ENCODE results near the gene TEX14. TPM values are rescaled to one million over a fixed set of nuclear protein-coding genes. Genes with fewer than 3 reads are reported as not detected.

TEX14 gene
- total RNA-seq, 1 experiment from 2014 or later, result 0.55 TPM

- BruUV-seq (replicated peaks), result no TSS peak
- CTCF ChIA-PET, result interaction anchor here (1.1 kb wide), 1 partner anchor 15 kb away, joined by 3 read pairs; no protein-coding TSS in a partner anchor
These were observed 158.1 kb downstream of the TEX14 start for GRCh38 chr17:58533616-58534188.

GRCh38 chr17:58532555-58532951 is 159.3 kb downstream of the TEX14 start:
- Histone ChIP-seq H3K4me2 (peak overlapping the region; percentile 73; the same call in 1 of the 2 replicates), H3K79me2 (ENCODE audit: low read depth) (no peaks in the 10 kb centered on the region), H3K4me3 (no peak overlapping the region), H3K27ac (no peak overlapping the region), H3F3A (ENCODE audit: insufficient read depth, low read depth) (peaks cover 13% of the 10 kb centered on the region; the same call in 1 of the 2 replicates), H3K4me1 (replicated peaks; ENCODE audit: insufficient read depth) (peaks cover 15% of the 10 kb centered on the region), H2AFZ (no peak overlapping the region), H3K9me2 (ENCODE audit: insufficient read depth) (no peaks in the 10 kb centered on the region), H3K36me3 (ENCODE audit: low read depth) (no peaks in the 10 kb centered on the region), H3K9me3 (ENCODE audit: insufficient read depth, low read depth) (no peaks in the 10 kb centered on the region), H4K20me1 (ENCODE audit: insufficient read depth) (no peaks in the 10 kb centered on the region), H3K27me3 (ENCODE audit: insufficient read depth, low read depth) (peaks cover 21% of the 10 kb centered on the region)
- TF ChIP-seq CTCF (conservative IDR thresholded peaks at IDR 0.05) (no peak), EZH2 (IDR thresholded peaks at IDR 0.05; ENCODE audit: low read depth) (no peak)
- BruUV-seq (replicated peaks), result no TSS peak
- CTCF ChIA-PET, result no interaction called here
- POLR2A ChIA-PET (ENCODE audit: unreplicated experiment), result no interaction called here
- intact Hi-C loops (cut with micrococcal nuclease; ENCODE audit: unreplicated experiment), result no loop called here
- no peak for DNase-seq

More at GRCh38 chr17:58533616-58534188, 158.1 kb downstream of the TEX14 start:
- no peak overlapping the region for H2AFZ ChIP-seq
- H3K36me3 ChIP-seq (ENCODE audit: low read depth), result no peaks in the 10 kb centered on the region
- no peaks in the 10 kb centered on the region for H4K20me1 ChIP-seq (ENCODE audit: insufficient read depth)
- peaks cover 21% of the 10 kb centered on the region for H3K27me3 ChIP-seq (ENCODE audit: insufficient read depth, low read depth)
- peaks cover 15% of the 10 kb centered on the region for H3K4me1 ChIP-seq (replicated peaks; ENCODE audit: insufficient read depth)
- intact Hi-C loops (cut with micrococcal nuclease; ENCODE audit: unreplicated experiment), result no loop called here
- POLR2A ChIA-PET (ENCODE audit: unreplicated experiment), result no interaction called here
- no peak overlapping the region for H3K27ac ChIP-seq
- no peaks in the 10 kb centered on the region for H3K9me3 ChIP-seq (ENCODE audit: insufficient read depth, low read depth)
- H3F3A ChIP-seq (ENCODE audit: insufficient read depth, low read depth), result peaks cover 13% of the 10 kb centered on the region; the same call in 1 of the 2 replicates
- no peak overlapping the region for H3K4me2 ChIP-seq
- H3K79me2 ChIP-seq (ENCODE audit: low read depth), result no peaks in the 10 kb centered on the region
- H3K9me2 ChIP-seq (ENCODE audit: insufficient read depth), result no peaks in the 10 kb centered on the region
- TF ChIP-seq CTCF (conservative IDR thresholded peaks at IDR 0.05), result no peak
- no peak for TF ChIP-seq EZH2 (IDR thresholded peaks at IDR 0.05; ENCODE audit: low read depth)
- no peak overlapping the region for H3K4me3 ChIP-seq
- DNase-seq, result no peak

- Histone ChIP-seq H3K79me2 (ENCODE audit: low read depth) (no peaks in the 10 kb centered on the region), H3K4me2 (peak overlapping the region; percentile 73), H3K27me3 (ENCODE audit: insufficient read depth, low read depth) (peaks cover 21% of the 10 kb centered on the region), H3K9me3 (ENCODE audit: insufficient read depth, low read depth) (no peaks in the 10 kb centered on the region), H3F3A (ENCODE audit: insufficient read depth, low read depth) (peaks cover 13% of the 10 kb centered on the region; the same call in 1 of the 2 replicates), H3K4me3 (peak overlapping the region; percentile 42; the same call in 1 of the 2 replicates), H2AFZ (no peak overlapping the region), H3K4me1 (replicated peaks; ENCODE audit: insufficient read depth) (peaks cover 15% of the 10 kb centered on the region), H3K27ac (no peak overlapping the region), H3K9me2 (ENCODE audit: insufficient read depth) (no peaks in the 10 kb centered on the region), H3K36me3 (ENCODE audit: low read depth) (no peaks in the 10 kb centered on the region), H4K20me1 (ENCODE audit: insufficient read depth) (no peaks in the 10 kb centered on the region)
- DNase-seq, result peak in 1 of 2 experiments; percentile 55
- intact Hi-C loops (cut with micrococcal nuclease; ENCODE audit: unreplicated experiment), result no loop called here
- POLR2A ChIA-PET (ENCODE audit: unreplicated experiment), result interaction anchor here (0.6 kb wide), 1 partner anchor 24 kb away, joined by 3 read pairs; no protein-coding TSS in a partner anchor
- peak; percentile 93 for TF ChIP-seq EZH2 (IDR thresholded peaks at IDR 0.05; ENCODE audit: low read depth)
- no peak for TF ChIP-seq CTCF (conservative IDR thresholded peaks at IDR 0.05)
- CTCF ChIA-PET, result no interaction called here
- BruUV-seq (replicated peaks), result no TSS peak
These were observed 159.9 kb downstream of the TEX14 start for GRCh38 chr17:58531661-58532554.

Measured in PC-9 (cell line).